Measurements from ENCODE around the gene RPS6KA2.

GRCh38 chr6:166596776-166597507 is 30.1 kb downstream of the RPS6KA2 start:
- no peak for TF ChIP-seq CTCF (optimal IDR thresholded peaks at IDR 0.05 in 1 of 3, IDR thresholded peaks at IDR 0.05 in 1 of 3, conservative IDR thresholded peaks at IDR 0.05 in 1 of 3; ENCODE audit: extremely low read depth in 1 of 3, insufficient read depth in 2 of 3, low read length in 3 of 3)
- TF ChIP-seq EZH2 (IDR thresholded peaks at IDR 0.05; ENCODE audit: low read length): no peak
